ENCODE measurements around the gene STYXL1.

DNA sequence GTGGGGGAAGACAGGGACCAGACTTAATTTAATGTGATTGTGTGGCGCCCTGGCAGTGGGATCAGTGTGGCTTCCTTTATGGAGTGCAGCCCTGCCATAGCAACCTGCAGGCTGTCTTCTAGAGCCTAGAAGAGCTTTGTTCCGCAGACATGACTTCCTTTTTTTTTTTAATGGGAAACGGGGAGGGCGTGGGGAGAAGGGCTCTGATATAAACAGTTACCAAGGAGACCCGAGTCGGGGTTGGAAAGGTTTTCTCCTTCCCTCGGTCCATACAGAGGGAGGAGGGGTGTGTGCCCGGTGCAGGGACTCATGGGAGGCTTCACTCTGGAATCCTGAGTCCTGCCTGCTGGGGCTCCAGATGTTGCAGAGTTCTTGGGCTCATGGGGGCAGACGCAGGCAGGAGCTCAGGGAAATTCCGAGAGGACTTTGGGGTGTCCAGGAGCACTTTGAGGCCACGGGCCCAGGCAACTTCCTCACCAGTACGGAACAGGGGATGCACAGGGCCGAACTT is 80.3 kb downstream of the STYXL1 start:
- TF ChIP-seq, protein P1, sequence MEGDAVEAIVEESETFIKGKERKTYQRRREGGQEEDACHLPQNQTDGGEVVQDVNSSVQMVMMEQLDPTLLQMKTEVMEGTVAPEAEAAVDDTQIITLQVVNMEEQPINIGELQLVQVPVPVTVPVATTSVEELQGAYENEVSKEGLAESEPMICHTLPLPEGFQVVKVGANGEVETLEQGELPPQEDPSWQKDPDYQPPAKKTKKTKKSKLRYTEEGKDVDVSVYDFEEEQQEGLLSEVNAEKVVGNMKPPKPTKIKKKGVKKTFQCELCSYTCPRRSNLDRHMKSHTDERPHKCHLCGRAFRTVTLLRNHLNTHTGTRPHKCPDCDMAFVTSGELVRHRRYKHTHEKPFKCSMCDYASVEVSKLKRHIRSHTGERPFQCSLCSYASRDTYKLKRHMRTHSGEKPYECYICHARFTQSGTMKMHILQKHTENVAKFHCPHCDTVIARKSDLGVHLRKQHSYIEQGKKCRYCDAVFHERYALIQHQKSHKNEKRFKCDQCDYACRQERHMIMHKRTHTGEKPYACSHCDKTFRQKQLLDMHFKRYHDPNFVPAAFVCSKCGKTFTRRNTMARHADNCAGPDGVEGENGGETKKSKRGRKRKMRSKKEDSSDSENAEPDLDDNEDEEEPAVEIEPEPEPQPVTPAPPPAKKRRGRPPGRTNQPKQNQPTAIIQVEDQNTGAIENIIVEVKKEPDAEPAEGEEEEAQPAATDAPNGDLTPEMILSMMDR (IDR thresholded peaks at IDR 0.05): no peak
- no peak for TF ChIP-seq POLR2A (IDR thresholded peaks at IDR 0.05)
